ENCODE measurements around the gene UMODL1.
A peak's percentile ranks its signal among the peaks of the same experiment; 100 is the strongest.

The UMODL1 gene

GRCh38 chr21:42145569-42146272 is 74.6 kb downstream of the UMODL1 start:
- peak; percentile 90 for TF ChIP-seq CTCF (IDR thresholded peaks at IDR 0.05; ENCODE audit: control insufficient read depth, insufficient read depth, low read depth, low read length, missing control alignments)
- H3K4me3 ChIP-seq (ENCODE audit: control insufficient read depth, low read depth, low read length) = no peak overlapping the region
- peak; percentile 3 for DNase-seq (ENCODE audit: low read depth)

GRCh38 chr21:42146273-42146805 is 75.2 kb downstream of the UMODL1 start:
- H3K4me3 ChIP-seq (ENCODE audit: control insufficient read depth, low read depth, low read length) = no peak overlapping the region
- DNase-seq (ENCODE audit: low read depth) = no peak
- no peak for TF ChIP-seq CTCF (IDR thresholded peaks at IDR 0.05; ENCODE audit: control insufficient read depth, insufficient read depth, low read depth, low read length, missing control alignments)

GRCh38 chr21:42146821-42147220 is 75.7 kb downstream of the UMODL1 start:
- DNase-seq (ENCODE audit: low read depth) = no peak

GRCh38 chr21:42147386-42148020 is 76.4 kb downstream of the UMODL1 start:
- H3K4me3 ChIP-seq (ENCODE audit: control insufficient read depth, low read depth, low read length) = no peak overlapping the region
- no peak for TF ChIP-seq CTCF (IDR thresholded peaks at IDR 0.05; ENCODE audit: control insufficient read depth, insufficient read depth, low read depth, low read length, missing control alignments)
- no peak for DNase-seq (ENCODE audit: low read depth)

More at GRCh38 chr21:42146821-42147220, 75.7 kb downstream of the UMODL1 start:
- TF ChIP-seq CTCF (IDR thresholded peaks at IDR 0.05; ENCODE audit: control insufficient read depth, insufficient read depth, low read depth, low read length, missing control alignments) = no peak
- H3K4me3 ChIP-seq (ENCODE audit: control insufficient read depth, low read depth, low read length) = no peak overlapping the region

GRCh38 chr21:42148097-42148496 is 77.0 kb downstream of the UMODL1 start:
- TF ChIP-seq CTCF (IDR thresholded peaks at IDR 0.05; ENCODE audit: control insufficient read depth, insufficient read depth, low read depth, low read length, missing control alignments) = no peak
- H3K4me3 ChIP-seq (ENCODE audit: control insufficient read depth, low read depth, low read length) = no peak overlapping the region
- DNase-seq (ENCODE audit: low read depth) = no peak

- no peak for TF ChIP-seq CTCF (IDR thresholded peaks at IDR 0.05; ENCODE audit: control insufficient read depth, insufficient read depth, low read depth, low read length, missing control alignments)
- H3K4me3 ChIP-seq (ENCODE audit: control insufficient read depth, low read depth, low read length) = no peak overlapping the region
- DNase-seq (ENCODE audit: low read depth) = no peak
Observed at GRCh38 chr21:42148584-42148983, 77.5 kb downstream of the UMODL1 start.
